H1 (cell line): ENCODE measurements around the gene MEMO1.
"Not testable (repeated sequence)": the region's sequence is repeated elsewhere in the genome, so short reads cannot be mapped to it uniquely, and the experiment has no call there.

Experiments
- POLR2AphosphoS5 ChIP-seq: IDR thresholded peaks from 2 replicates; pipeline ENCODE4 v1.6.1; 2011; ENCODE audit warnings: low read depth, low read length
- TF ChIP-seq, protein P1 (sequence below), 3 experiments: IDR thresholded peaks; 1 replicate in 2 of 3; 2 replicates in 1 of 3; pipeline versions ENCODE4 v1.5.1 to v1.6.1; 2011; ENCODE audit warnings: low read length in 3 of 3, mild to moderate bottlenecking in 3 of 3, inconsistent platforms in 2 of 3, low read depth in 1 of 3, moderate library complexity in 1 of 3; ENCODE audit not compliant: insufficient read depth in 1 of 3; ENCODE audit errors: control extremely low read depth in 1 of 3

GRCh38 chr2:31907491-31907890 lies 103.3 kb downstream of the MEMO1 start:
- TF ChIP-seq, protein P1, sequence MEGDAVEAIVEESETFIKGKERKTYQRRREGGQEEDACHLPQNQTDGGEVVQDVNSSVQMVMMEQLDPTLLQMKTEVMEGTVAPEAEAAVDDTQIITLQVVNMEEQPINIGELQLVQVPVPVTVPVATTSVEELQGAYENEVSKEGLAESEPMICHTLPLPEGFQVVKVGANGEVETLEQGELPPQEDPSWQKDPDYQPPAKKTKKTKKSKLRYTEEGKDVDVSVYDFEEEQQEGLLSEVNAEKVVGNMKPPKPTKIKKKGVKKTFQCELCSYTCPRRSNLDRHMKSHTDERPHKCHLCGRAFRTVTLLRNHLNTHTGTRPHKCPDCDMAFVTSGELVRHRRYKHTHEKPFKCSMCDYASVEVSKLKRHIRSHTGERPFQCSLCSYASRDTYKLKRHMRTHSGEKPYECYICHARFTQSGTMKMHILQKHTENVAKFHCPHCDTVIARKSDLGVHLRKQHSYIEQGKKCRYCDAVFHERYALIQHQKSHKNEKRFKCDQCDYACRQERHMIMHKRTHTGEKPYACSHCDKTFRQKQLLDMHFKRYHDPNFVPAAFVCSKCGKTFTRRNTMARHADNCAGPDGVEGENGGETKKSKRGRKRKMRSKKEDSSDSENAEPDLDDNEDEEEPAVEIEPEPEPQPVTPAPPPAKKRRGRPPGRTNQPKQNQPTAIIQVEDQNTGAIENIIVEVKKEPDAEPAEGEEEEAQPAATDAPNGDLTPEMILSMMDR (IDR thresholded peaks at IDR 0.05; ENCODE audit: control extremely low read depth in 1 of 3, insufficient read depth in 1 of 3, low read depth in 1 of 3, low read length in 3 of 3): not testable (repeated sequence)
- not testable (repeated sequence) for TF ChIP-seq POLR2AphosphoS5
